CD4-positive, alpha-beta T cell (primary cell): ENCODE measurements around the gene LRIF1. TPM values are rescaled to one million over a fixed set of nuclear protein-coding genes. Genes with fewer than 3 reads are reported as not detected.
"Not testable (repeated sequence)": the region's sequence is repeated elsewhere in the genome, so short reads cannot be mapped to it uniquely, and the experiment has no call there.

Source experiments
- ATAC-seq: fragments of 200-7000 bp; cut with Tn5 transposase; one replicate; pipeline ENCODE4 v1.10.0; 2022; ENCODE audit warnings: mild to moderate bottlenecking; ENCODE audit not compliant: poor library complexity
- CTCF ChIA-PET: fragments of 350-600 bp; sonication (Branson Sonifier 250); formaldehyde crosslinking; loops from one replicate; lab custom pipeline; 2021; ENCODE audit warnings: antibody characterized with exemption, inconsistent platforms; lab: Charles Lee
- POLR2A ChIA-PET: fragments of 350-600 bp; sonication (Branson Sonifier 250); formaldehyde crosslinking; loops from one replicate; lab custom pipeline; 2021; ENCODE audit warnings: antibody characterized with exemption, inconsistent platforms; lab: Charles Lee
- DNase-seq, 14 experiments: peaks; one replicate each; pipeline ENCODE4 v3.0.0-alpha.2; 2013 to 2020; ENCODE audit warnings: mixed read lengths in 2 of 14
- H3K27ac ChIP-seq, 2 donors: one replicate each; pipeline versions ENCODE4 v1.5.1 to v1.7.0; 2013; ENCODE audit warnings: low read length in 2 of 2, low read depth in 1 of 2, mild to moderate bottlenecking in 1 of 2
- H3K27me3 ChIP-seq, 2 experiments: 1 replicate in 1 of 2; 2 replicates in 1 of 2; pipeline versions ENCODE4 v1.6.1 to v1.7.0; 2013; ENCODE audit warnings: low read length in 2 of 2, control low read depth in 1 of 2, mild to moderate bottlenecking in 1 of 2, moderate library complexity in 1 of 2; ENCODE audit not compliant: insufficient read depth in 2 of 2, control insufficient read depth in 1 of 2
- H3K36me3 ChIP-seq: one replicate; pipeline ENCODE4 v1.6.1; 2013; ENCODE audit warnings: low read length, control low read depth; ENCODE audit not compliant: insufficient read depth
- H3K4me1 ChIP-seq: one replicate; pipeline ENCODE4 v1.6.1; 2013; ENCODE audit warnings: low read length, control low read depth; ENCODE audit not compliant: insufficient read depth
- H3K4me3 ChIP-seq: one replicate; pipeline ENCODE4 v1.5.1; 2013; ENCODE audit warnings: mild to moderate bottlenecking, low read length, moderate library complexity
- H3K9me3 ChIP-seq, 2 experiments: 1 replicate in 1 of 2; 2 replicates in 1 of 2; pipeline versions ENCODE4 v1.6.1 to v1.7.0; 2013; ENCODE audit warnings: low read length in 2 of 2, mild to moderate bottlenecking in 2 of 2, control low read depth in 1 of 2, moderate library complexity in 1 of 2; ENCODE audit not compliant: control insufficient read depth in 1 of 2, insufficient read depth in 1 of 2
- H3K27ac Mint-ChIP-seq: one replicate; pipeline ENCODE4 v1.8.0; 2020; ENCODE audit warnings: mixed read lengths
- H3K27me3 Mint-ChIP-seq: one replicate; pipeline ENCODE4 v1.8.0; 2021; ENCODE audit warnings: mixed read lengths
- H3K36me3 Mint-ChIP-seq: one replicate; pipeline ENCODE4 v1.8.0; 2021; ENCODE audit warnings: low read depth, mixed read lengths
- H3K4me1 Mint-ChIP-seq: one replicate; pipeline ENCODE4 v1.8.0; 2021; ENCODE audit warnings: low read depth, mixed read lengths
- H3K4me3 Mint-ChIP-seq: one replicate; pipeline ENCODE4 v1.8.0; 2020; ENCODE audit warnings: mild to moderate bottlenecking, mixed read lengths
- H3K9me3 Mint-ChIP-seq: one replicate; pipeline ENCODE4 v1.8.0; 2020; ENCODE audit warnings: mixed read lengths
- intact Hi-C, 2 experiments: fragments of 100-400 bp; cut with DNase I in 1 of 2; cut with micrococcal nuclease in 1 of 2; formaldehyde crosslinking; loops; one replicate each; pipeline versions ENCODE4 v1.15.1 to v1.9.0; 2023 to 2025; cut with DNase I, micrococcal nuclease
- total RNA-seq, 174 experiments: library from RNA in 2 of 174; stranded (reverse) in 2 of 174; gene quantifications; one replicate each; pipeline ENCODE4 v1.2.3 and lab custom pipeline; 2021 to 2026
- TF ChIP-seq, protein P1 (sequence below): fragments of 200-600 bp; IDR thresholded peaks from one replicate; pipeline ENCODE4 v1.8.0; 2022; ENCODE audit warnings: antibody characterized with exemption, mild to moderate bottlenecking

LRIF1 gene
- total RNA-seq, 2 experiments from 2014 or later = 1.6 to 1.8 TPM

- Histone ChIP-seq H3K9me3 (peaks cover 0 to 11% of the 10 kb centered on the region in 2 experiments), H3K4me1 (no peaks in the 10 kb centered on the region), H3K27ac (no peak overlapping the region), H3K4me3 (no peak overlapping the region), H3K36me3 (peaks cover 11% of the 10 kb centered on the region), H3K27me3 (no peaks in the 10 kb centered on the region)
- H3K27me3 Mint-ChIP-seq = no peaks in the 10 kb centered on the region
- POLR2A ChIA-PET = no interaction called here
- DNase-seq = no peak
- no peak for ATAC-seq
- TF ChIP-seq, protein P1, sequence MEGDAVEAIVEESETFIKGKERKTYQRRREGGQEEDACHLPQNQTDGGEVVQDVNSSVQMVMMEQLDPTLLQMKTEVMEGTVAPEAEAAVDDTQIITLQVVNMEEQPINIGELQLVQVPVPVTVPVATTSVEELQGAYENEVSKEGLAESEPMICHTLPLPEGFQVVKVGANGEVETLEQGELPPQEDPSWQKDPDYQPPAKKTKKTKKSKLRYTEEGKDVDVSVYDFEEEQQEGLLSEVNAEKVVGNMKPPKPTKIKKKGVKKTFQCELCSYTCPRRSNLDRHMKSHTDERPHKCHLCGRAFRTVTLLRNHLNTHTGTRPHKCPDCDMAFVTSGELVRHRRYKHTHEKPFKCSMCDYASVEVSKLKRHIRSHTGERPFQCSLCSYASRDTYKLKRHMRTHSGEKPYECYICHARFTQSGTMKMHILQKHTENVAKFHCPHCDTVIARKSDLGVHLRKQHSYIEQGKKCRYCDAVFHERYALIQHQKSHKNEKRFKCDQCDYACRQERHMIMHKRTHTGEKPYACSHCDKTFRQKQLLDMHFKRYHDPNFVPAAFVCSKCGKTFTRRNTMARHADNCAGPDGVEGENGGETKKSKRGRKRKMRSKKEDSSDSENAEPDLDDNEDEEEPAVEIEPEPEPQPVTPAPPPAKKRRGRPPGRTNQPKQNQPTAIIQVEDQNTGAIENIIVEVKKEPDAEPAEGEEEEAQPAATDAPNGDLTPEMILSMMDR = no peak
- H3K4me1 Mint-ChIP-seq = no peaks in the 10 kb centered on the region
- CTCF ChIA-PET = interaction anchor here (0.8 kb wide), 1 partner anchor 9 kb away, joined by 4 read pairs; no protein-coding TSS in a partner anchor
- peaks cover 34% of the 10 kb centered on the region for H3K36me3 Mint-ChIP-seq
- intact Hi-C loops = no loop called here
- H3K9me3 Mint-ChIP-seq = peaks cover 6% of the 10 kb centered on the region
- no peak overlapping the region for H3K27ac Mint-ChIP-seq
- no peak overlapping the region for H3K4me3 Mint-ChIP-seq
These were observed 18.9 kb downstream of the LRIF1 start for GRCh38 chr1:110944806-110945205.

DNA sequence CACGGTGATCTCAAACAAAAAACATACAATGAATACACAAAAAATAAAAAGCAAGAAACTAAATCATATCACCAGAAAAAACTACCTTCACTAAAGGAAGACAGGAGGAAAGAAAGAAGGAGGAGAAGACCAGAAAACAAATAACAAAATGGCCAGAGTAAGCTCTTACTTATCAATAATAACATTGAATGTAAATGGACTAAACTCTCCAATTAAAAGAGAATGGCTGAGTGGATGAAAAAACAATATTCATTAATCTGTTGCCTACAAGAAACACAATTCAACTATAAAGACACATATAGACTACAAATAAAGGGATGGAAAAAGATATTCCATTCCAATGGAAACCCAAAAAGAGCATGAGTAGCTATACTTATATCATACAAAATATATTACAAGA, 27.2 kb downstream of the LRIF1 start:
- H3K27me3 ChIP-seq = no peaks in the 10 kb centered on the region
- H3K9me3 ChIP-seq = peaks cover 13 to 14% of the 10 kb centered on the region in 2 experiments
- TF ChIP-seq, protein P1 = no peak
- Mint-ChIP-seq H3K27ac (no peak overlapping the region), H3K36me3 (peaks cover 26% of the 10 kb centered on the region), H3K4me1 (no peaks in the 10 kb centered on the region), H3K27me3 (no peaks in the 10 kb centered on the region), H3K9me3 (peaks cover 20% of the 10 kb centered on the region), H3K4me3 (no peak overlapping the region)
- no peak overlapping the region for H3K27ac ChIP-seq
- H3K36me3 ChIP-seq = no peaks in the 10 kb centered on the region
- ChIA-PET CTCF (no interaction called here), POLR2A (interaction anchor here (1.5 kb wide), 1 partner anchor 28 kb away, joined by 4 read pairs; no protein-coding TSS in a partner anchor)
- intact Hi-C loops = no loop called here
- DNase-seq (no peak), ATAC-seq (no peak)
- H3K4me3 ChIP-seq = no peak overlapping the region
- H3K4me1 ChIP-seq = no peaks in the 10 kb centered on the region

DNA sequence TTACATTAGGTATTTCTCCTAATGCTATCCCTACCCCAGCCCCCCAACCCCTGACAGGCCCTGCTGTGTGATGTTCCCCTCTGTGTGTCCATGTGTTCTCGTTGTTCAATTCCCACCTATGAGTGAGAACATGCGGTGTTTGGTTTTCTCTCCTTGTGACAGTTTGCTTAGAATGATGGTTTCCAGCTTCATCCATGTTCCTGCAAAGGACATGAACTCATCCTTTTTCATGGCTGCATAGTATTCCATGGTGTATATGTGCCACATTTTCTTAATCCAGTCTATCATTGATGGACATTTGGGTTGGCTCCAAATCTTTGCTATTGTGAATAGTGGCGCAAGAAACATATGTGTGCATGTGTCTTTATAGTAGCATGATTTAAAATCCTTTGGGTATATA, 32.6 kb downstream of the LRIF1 start:
- H3K27ac Mint-ChIP-seq, H3K27ac ChIP-seq, POLR2A ChIA-PET, intact Hi-C loops, H3K27me3 Mint-ChIP-seq, H3K4me3 ChIP-seq, H3K4me3 Mint-ChIP-seq, H3K27me3 ChIP-seq, CTCF ChIA-PET, ATAC-seq, H3K4me1 Mint-ChIP-seq, H3K36me3 ChIP-seq, DNase-seq, H3K9me3 ChIP-seq, H3K4me1 ChIP-seq: not testable (repeated sequence)
- peaks cover 25% of the 10 kb centered on the region for H3K9me3 Mint-ChIP-seq
- H3K36me3 Mint-ChIP-seq = peaks cover 36% of the 10 kb centered on the region

- no peaks in the 10 kb centered on the region for H3K27me3 Mint-ChIP-seq
- no peak overlapping the region for H3K27ac Mint-ChIP-seq
- intact Hi-C loops = no loop called here
- ATAC-seq (no peak), DNase-seq (no peak)
- no peak overlapping the region for H3K4me3 Mint-ChIP-seq
- POLR2A ChIA-PET = interaction anchor here (0.6 kb wide), 1 partner anchor 35 kb away, joined by 3 read pairs; the partner anchor contains the start of gene LRIF1
- TF ChIP-seq, protein P1 = no peak
- CTCF ChIA-PET = no interaction called here
- no peak overlapping the region for H3K27ac ChIP-seq
- H3K9me3 Mint-ChIP-seq = peaks cover 27% of the 10 kb centered on the region
- no peaks in the 10 kb centered on the region for H3K36me3 ChIP-seq
- peaks cover 22% of the 10 kb centered on the region for H3K36me3 Mint-ChIP-seq
- no peaks in the 10 kb centered on the region for H3K27me3 ChIP-seq
- no peaks in the 10 kb centered on the region for H3K4me1 Mint-ChIP-seq
- no peak overlapping the region for H3K4me3 ChIP-seq
- peaks cover 0 to 3% of the 10 kb centered on the region in 2 experiments for H3K9me3 ChIP-seq
- H3K4me1 ChIP-seq = no peaks in the 10 kb centered on the region
These were observed 34.8 kb downstream of the LRIF1 start for GRCh38 chr1:110928904-110929303.
